ENCODE data around the gene BCAM. TPM values are rescaled to one million over a fixed set of nuclear protein-coding genes. Genes with fewer than 3 reads are reported as not detected.
A peak's percentile ranks its signal among the peaks of the same experiment; 100 is the strongest.

Gene BCAM
- total and polyA plus RNA-seq, 2 experiments from 2014 or later: 1.3 to 1.4 TPM

- in situ Hi-C loops (cut with MboI): no loop called here
- peaks cover 28% of the 10 kb centered on the region for H3K79me2 ChIP-seq (ENCODE audit: insufficient read depth)
These were observed 56.4 kb downstream of the BCAM start for GRCh38 chr19:44865196-44865767.

GRCh38 chr19:44866664-44867063 lies 57.8 kb downstream of the BCAM start:
- no peaks in the 10 kb centered on the region; the same call in 1 of the 2 replicates for H3K36me3 ChIP-seq (ENCODE audit: low read depth)
- H3K27me3 ChIP-seq (replicated peaks; ENCODE audit: insufficient read depth): no peaks in the 10 kb centered on the region
- H3K4me3 ChIP-seq: no peak overlapping the region
- no peak for DNase-seq
- WGBS, 2 experiments (ENCODE audit: low coverage in 1 of 2, low lambda C conversion rate in 2 of 2, missing lambda C conversion rate in 2 of 2): 95 to 97% methylated on average over 4 of the region's 4 CpGs
- H3K9ac ChIP-seq: no peak overlapping the region
- H3K9me3 ChIP-seq (ENCODE audit: low read depth): no peaks in the 10 kb centered on the region
- no peak for TF ChIP-seq EZH2 (IDR thresholded peaks at IDR 0.05; ENCODE audit: insufficient read depth, poor library complexity, severe bottlenecking)
- no peak for TF ChIP-seq EZH2phosphoT487 (IDR thresholded peaks at IDR 0.05; ENCODE audit: insufficient read depth, low read depth)
- no peaks in the 10 kb centered on the region for H3F3A ChIP-seq (ENCODE audit: insufficient read depth)
- H3K9me2 ChIP-seq (ENCODE audit: insufficient read depth): no peaks in the 10 kb centered on the region
- H3K4me2 ChIP-seq (ENCODE audit: unreplicated experiment): no peak overlapping the region
- no peak overlapping the region for H2AFZ ChIP-seq
- H3K4me1 ChIP-seq (ENCODE audit: insufficient read depth): peaks cover 5% of the 10 kb centered on the region; the same call in 1 of the 2 replicates
- no peak overlapping the region for H3K27ac ChIP-seq
- no peaks in the 10 kb centered on the region for H4K20me1 ChIP-seq (ENCODE audit: insufficient read depth)
- H3K79me2 ChIP-seq (ENCODE audit: insufficient read depth): peaks cover 16% of the 10 kb centered on the region
- in situ Hi-C loops (cut with MboI): no loop called here

More at GRCh38 chr19:44865196-44865767, 56.4 kb downstream of the BCAM start:
- no peaks in the 10 kb centered on the region for H3F3A ChIP-seq (ENCODE audit: insufficient read depth)
- H3K4me3 ChIP-seq: no peak overlapping the region
- no peaks in the 10 kb centered on the region for H3K9me3 ChIP-seq (ENCODE audit: low read depth)
- no peaks in the 10 kb centered on the region for H3K27me3 ChIP-seq (replicated peaks; ENCODE audit: insufficient read depth)
- no peaks in the 10 kb centered on the region for H3K9me2 ChIP-seq (ENCODE audit: insufficient read depth)
- H3K4me1 ChIP-seq (ENCODE audit: insufficient read depth): peaks cover 5% of the 10 kb centered on the region; the same call in 1 of the 2 replicates
- WGBS, 2 experiments (ENCODE audit: low coverage in 1 of 2, low lambda C conversion rate in 2 of 2, missing lambda C conversion rate in 2 of 2): 95 to 97% methylated on average over 24 to 27 of the region's 27 CpGs
- no peak for DNase-seq
- no peak overlapping the region for H3K27ac ChIP-seq
- no peak overlapping the region for H2AFZ ChIP-seq
- H3K9ac ChIP-seq: no peak overlapping the region
- H3K36me3 ChIP-seq (ENCODE audit: low read depth): no peaks in the 10 kb centered on the region; the same call in 1 of the 2 replicates
- no peak for TF ChIP-seq EZH2 (IDR thresholded peaks at IDR 0.05; ENCODE audit: insufficient read depth, poor library complexity, severe bottlenecking)
- TF ChIP-seq EZH2phosphoT487 (IDR thresholded peaks at IDR 0.05; ENCODE audit: insufficient read depth, low read depth): no peak
- H3K4me2 ChIP-seq (ENCODE audit: unreplicated experiment): no peak overlapping the region
- no peaks in the 10 kb centered on the region for H4K20me1 ChIP-seq (ENCODE audit: insufficient read depth)

- Histone ChIP-seq H2AFZ (no peak overlapping the region), H3K4me1 (ENCODE audit: insufficient read depth) (peaks cover 5% of the 10 kb centered on the region; the same call in 1 of the 2 replicates), H3K9me2 (ENCODE audit: insufficient read depth) (no peaks in the 10 kb centered on the region), H3K4me2 (ENCODE audit: unreplicated experiment) (no peak overlapping the region), H4K20me1 (ENCODE audit: insufficient read depth) (no peaks in the 10 kb centered on the region), H3K4me3 (no peak overlapping the region), H3K36me3 (ENCODE audit: low read depth) (no peaks in the 10 kb centered on the region; the same call in 1 of the 2 replicates), H3K9me3 (ENCODE audit: low read depth) (no peaks in the 10 kb centered on the region), H3K79me2 (ENCODE audit: insufficient read depth) (peaks cover 7% of the 10 kb centered on the region), H3K9ac (no peak overlapping the region), H3K27ac (no peak overlapping the region), H3K27me3 (replicated peaks; ENCODE audit: insufficient read depth) (no peaks in the 10 kb centered on the region), H3F3A (ENCODE audit: insufficient read depth) (no peaks in the 10 kb centered on the region)
- TF ChIP-seq EZH2phosphoT487 (IDR thresholded peaks at IDR 0.05; ENCODE audit: insufficient read depth, low read depth) (no peak), EZH2 (IDR thresholded peaks at IDR 0.05; ENCODE audit: insufficient read depth, poor library complexity, severe bottlenecking) (no peak)
- no peak for DNase-seq
- in situ Hi-C loops (cut with MboI): no loop called here
- 91 to 93% methylated on average over 12 of the region's 12 CpGs for WGBS, 2 experiments (ENCODE audit: low coverage in 1 of 2, low lambda C conversion rate in 2 of 2, missing lambda C conversion rate in 2 of 2)
These were observed 58.7 kb downstream of the BCAM start for GRCh38 chr19:44867578-44867977.

- H3K27me3 ChIP-seq (replicated peaks; ENCODE audit: insufficient read depth): no peaks in the 10 kb centered on the region
- no peaks in the 10 kb centered on the region for H4K20me1 ChIP-seq (ENCODE audit: insufficient read depth)
- no peak overlapping the region for H3K4me2 ChIP-seq (ENCODE audit: unreplicated experiment)
- peaks cover 3% of the 10 kb centered on the region; the same call in 1 of the 2 replicates for H3K36me3 ChIP-seq (ENCODE audit: low read depth)
- in situ Hi-C loops (cut with MboI): no loop called here
- H3K9me3 ChIP-seq (ENCODE audit: low read depth): no peaks in the 10 kb centered on the region
- no peaks in the 10 kb centered on the region for H3K9me2 ChIP-seq (ENCODE audit: insufficient read depth)
- no peak overlapping the region for H3K27ac ChIP-seq
- H3F3A ChIP-seq (ENCODE audit: insufficient read depth): no peaks in the 10 kb centered on the region
- peaks cover 5% of the 10 kb centered on the region; the same call in 1 of the 2 replicates for H3K4me1 ChIP-seq (ENCODE audit: insufficient read depth)
- no peak overlapping the region for H3K9ac ChIP-seq
- no peak overlapping the region for H3K4me3 ChIP-seq
- no peak overlapping the region for H2AFZ ChIP-seq
- 73 to 75% methylated on average over 13 of the region's 13 CpGs for WGBS, 2 experiments (ENCODE audit: low coverage in 1 of 2, low lambda C conversion rate in 2 of 2, missing lambda C conversion rate in 2 of 2)
- peak; percentile 55 for DNase-seq
- 0 out of 2 replicates have a peak, but pooled peaks cover 4% of the 10 kb centered on the region for H3K79me2 ChIP-seq (ENCODE audit: insufficient read depth)
- TF ChIP-seq EZH2phosphoT487 (IDR thresholded peaks at IDR 0.05; ENCODE audit: insufficient read depth, low read depth): no peak
- TF ChIP-seq EZH2 (IDR thresholded peaks at IDR 0.05; ENCODE audit: insufficient read depth, poor library complexity, severe bottlenecking): no peak
These were observed 61.0 kb downstream of the BCAM start for GRCh38 chr19:44869733-44870470.

Small RNA genes lying within 50 kb of the gene (small RNA-seq; reads per million reads assigned to genes)
- gene RF00156 (ENCODE audit: low read depth, low replicate concordance): not detected

Other genes with a start within 250 kb of the BCAM start
- not detected in 2 replicates for gene IGSF23, start 195.5 kb upstream of the BCAM start, total RNA-seq (2014; rRNA removed; shearing (Covaris generic))
- gene IGSF23, start 195.5 kb upstream of the BCAM start, polyA plus RNA-seq (2016; fragmentation: Nextera tagmentation; extraction: Ambion mirVana): 0.63 and 0.79 TPM in 2 replicates
- 140 and 148 TPM in 2 replicates for gene PVR, start 165.2 kb upstream of the BCAM start, total RNA-seq (2014; rRNA removed; shearing (Covaris generic))
- 58.8 and 63.3 TPM in 2 replicates for gene PVR, start 165.2 kb upstream of the BCAM start, polyA plus RNA-seq (2016; fragmentation: Nextera tagmentation; extraction: Ambion mirVana)
- 0.51 and 1.9 TPM in 2 replicates for gene CEACAM19, start 137.6 kb upstream of the BCAM start, total RNA-seq (2014; rRNA removed; shearing (Covaris generic))
- 1.3 and 1.7 TPM in 2 replicates for gene CEACAM19, start 137.6 kb upstream of the BCAM start, polyA plus RNA-seq (2016; fragmentation: Nextera tagmentation; extraction: Ambion mirVana)
- not detected in 2 replicates for gene CEACAM16, start 110.0 kb upstream of the BCAM start, total RNA-seq (2014; rRNA removed; shearing (Covaris generic))
- gene CEACAM16, start 110.0 kb upstream of the BCAM start, polyA plus RNA-seq (2016; fragmentation: Nextera tagmentation; extraction: Ambion mirVana): not detected in 2 replicates
- 11.3 and 18.6 TPM in 2 replicates for gene BCL3, start 60.4 kb upstream of the BCAM start, total RNA-seq (2014; rRNA removed; shearing (Covaris generic))
- gene BCL3, start 60.4 kb upstream of the BCAM start, polyA plus RNA-seq (2016; fragmentation: Nextera tagmentation; extraction: Ambion mirVana): 24.6 and 26.8 TPM in 2 replicates
- gene CBLC, start 31.2 kb upstream of the BCAM start, total RNA-seq (2014; rRNA removed; shearing (Covaris generic)): not detected in 2 replicates
- not detected in 2 replicates for gene CBLC, start 31.2 kb upstream of the BCAM start, polyA plus RNA-seq (2016; fragmentation: Nextera tagmentation; extraction: Ambion mirVana)
- gene NECTIN2, start 37.2 kb downstream of the BCAM start, total RNA-seq (2014; rRNA removed; shearing (Covaris generic)): 71.7 and 88.7 TPM in 2 replicates
- gene NECTIN2, start 37.2 kb downstream of the BCAM start, polyA plus RNA-seq (2016; fragmentation: Nextera tagmentation; extraction: Ambion mirVana): 60.5 and 63.0 TPM in 2 replicates
- 52.9 and 72.5 TPM in 2 replicates for gene TOMM40, start 82.2 kb downstream of the BCAM start, total RNA-seq (2014; rRNA removed; shearing (Covaris generic))
- 54.6 and 54.7 TPM in 2 replicates for gene TOMM40, start 82.2 kb downstream of the BCAM start, polyA plus RNA-seq (2016; fragmentation: Nextera tagmentation; extraction: Ambion mirVana)
- gene APOE, start 96.7 kb downstream of the BCAM start, total RNA-seq (2014; rRNA removed; shearing (Covaris generic)): 0.76 TPM in 1 of 2 replicates, not detected in the other
- 0.60 and 0.87 TPM in 2 replicates for gene APOE, start 96.7 kb downstream of the BCAM start, polyA plus RNA-seq (2016; fragmentation: Nextera tagmentation; extraction: Ambion mirVana)
- not detected in 2 replicates for gene APOC1, start 105.5 kb downstream of the BCAM start, total RNA-seq (2014; rRNA removed; shearing (Covaris generic))
- 0.49 TPM in 1 of 2 replicates, not detected in the other for gene APOC1, start 105.5 kb downstream of the BCAM start, polyA plus RNA-seq (2016; fragmentation: Nextera tagmentation; extraction: Ambion mirVana)
- not detected in 2 replicates for gene APOC4, start 133.1 kb downstream of the BCAM start, total RNA-seq (2014; rRNA removed; shearing (Covaris generic))
- gene APOC4, start 133.1 kb downstream of the BCAM start, polyA plus RNA-seq (2016; fragmentation: Nextera tagmentation; extraction: Ambion mirVana): not detected in 2 replicates
- not detected in 2 replicates for gene APOC2, start 136.9 kb downstream of the BCAM start, total RNA-seq (2014; rRNA removed; shearing (Covaris generic))
- not detected in 2 replicates for gene APOC2, start 136.9 kb downstream of the BCAM start, polyA plus RNA-seq (2016; fragmentation: Nextera tagmentation; extraction: Ambion mirVana)
- gene CLPTM1, start 146.3 kb downstream of the BCAM start, total RNA-seq (2014; rRNA removed; shearing (Covaris generic)): 40.5 and 42.5 TPM in 2 replicates
- gene CLPTM1, start 146.3 kb downstream of the BCAM start, polyA plus RNA-seq (2016; fragmentation: Nextera tagmentation; extraction: Ambion mirVana): 103 and 109 TPM in 2 replicates
- gene RELB, start 192.4 kb downstream of the BCAM start, total RNA-seq (2014; rRNA removed; shearing (Covaris generic)): 9.7 and 12.5 TPM in 2 replicates
- 7.6 and 10.0 TPM in 2 replicates for gene RELB, start 192.4 kb downstream of the BCAM start, polyA plus RNA-seq (2016; fragmentation: Nextera tagmentation; extraction: Ambion mirVana)
- gene CLASRP, start 229.9 kb downstream of the BCAM start, total RNA-seq (2014; rRNA removed; shearing (Covaris generic)): 12.3 and 45.1 TPM in 2 replicates
- gene CLASRP, start 229.9 kb downstream of the BCAM start, polyA plus RNA-seq (2016; fragmentation: Nextera tagmentation; extraction: Ambion mirVana): 9.2 and 10.1 TPM in 2 replicates